HCT116 (cell line): ENCODE measurements around the gene ERBB4. TPM values are rescaled to one million over a fixed set of nuclear protein-coding genes. Genes with fewer than 3 reads are reported as not detected.

Experiments
- ATAC-seq: fragments of 200-7000 bp; cut with Tn5 transposase; 2 replicates; pipeline ENCODE4 v1.9.1; 2020; ENCODE audit warnings: mild to moderate bottlenecking, moderate library complexity
- BruUV-seq: library from RNA; stranded (reverse); fragments of 400-500 nt; replicated peaks from 2 replicates; lab custom pipeline; 2021; lab: Mats Ljungman, UMichigan
- CTCF ChIA-PET: fragments of 300-600 bp; sonication (Branson Sonifier 250); formaldehyde crosslinking; loops from one replicate; lab custom pipeline; 2021; ENCODE audit warnings: antibody characterized with exemption; lab: Charles Lee
- POLR2A ChIA-PET: fragments of 300-600, 350-600 bp; sonication (Branson Sonifier 250); formaldehyde crosslinking; loops from one replicate; lab custom pipeline; 2021; ENCODE audit warnings: antibody characterized with exemption; lab: Charles Lee
- RAD21 ChIA-PET, 2 experiments: fragments of 300-600 bp; sonication (Branson Sonifier 250); formaldehyde crosslinking; loops; one replicate each; lab custom pipeline; 2023; ENCODE audit warnings: low total read pairs in 2 of 2; ENCODE audit not compliant: uncharacterized antibody in 2 of 2, unreplicated experiment in 2 of 2, low non-redundant PET in 1 of 2; lab: Charles Lee
- DNase-seq: peaks from one replicate; pipeline ENCODE4 v3.0.0-alpha.2; 2010; ENCODE audit warnings: low read depth, low spot score
- H2AFZ ChIP-seq: fragments of 200-600 bp; shearing (Covaris generic), sonication (generic); 2 replicates; pipeline ENCODE4 v1.6.1; 2017; ENCODE audit warnings: low read depth, mixed run types, mixed read lengths, antibody characterized with exemption, low read length; ENCODE audit not compliant: poor library complexity, severe bottlenecking
- H3K27ac ChIP-seq: 2 replicates; pipeline ENCODE4 v1.5.1; 2012; ENCODE audit warnings: low read depth, low read length
- H3K27me3 ChIP-seq: fragments of 200-600 bp; sonication (generic); 2 replicates; pipeline ENCODE4 v1.6.1; 2016; ENCODE audit warnings: mixed run types, low read length, mixed read lengths; ENCODE audit not compliant: insufficient read depth
- H3K36me3 ChIP-seq, 2 experiments: fragments of 200-500 bp in 1 of 2; fragments of 200-600 bp in 1 of 2; sonication (Bioruptor generic) in 1 of 2; sonication (generic) in 1 of 2; 2 replicates each; pipeline versions ENCODE4 v1.5.1 to v1.6.1; 2014 to 2016; ENCODE audit warnings: low read length in 2 of 2, inconsistent platforms in 1 of 2, mixed read lengths in 1 of 2, mixed run types in 1 of 2; ENCODE audit not compliant: insufficient read depth in 2 of 2, control insufficient read depth in 1 of 2
- H3K4me1 ChIP-seq, 2 experiments: fragments of 200-600 bp in 1 of 2; sonication (generic) in 1 of 2; 2 replicates each; pipeline versions ENCODE4 v1.5.1 to v1.6.1; 2012 to 2017; ENCODE audit warnings: low read length in 2 of 2, inconsistent platforms in 1 of 2, mild to moderate bottlenecking in 1 of 2, mixed read lengths in 1 of 2, mixed run types in 1 of 2, moderate library complexity in 1 of 2; ENCODE audit not compliant: insufficient read depth in 2 of 2, control insufficient read depth in 1 of 2
- H3K4me2 ChIP-seq: fragments of 200-600 bp; sonication (generic); 2 replicates; pipeline ENCODE4 v1.6.1; 2017; ENCODE audit warnings: mixed run types, low read length, mixed read lengths
- H3K4me3 ChIP-seq, 2 experiments: fragments of 200-600 bp in 1 of 2; sonication (generic) in 1 of 2; replicated peaks in 1 of 2; 2 replicates each; pipeline ENCODE4 v1.5.1; 2011 to 2016; ENCODE audit warnings: low read length in 2 of 2, control low read depth in 1 of 2, low read depth in 1 of 2, mild to moderate bottlenecking in 1 of 2, mixed read lengths in 1 of 2, mixed run types in 1 of 2
- H3K79me2 ChIP-seq: fragments of 200-600 bp; sonication (generic); 2 replicates; pipeline ENCODE4 v1.6.1; 2017; ENCODE audit warnings: mild to moderate bottlenecking, mixed run types, low read length, moderate library complexity, mixed read lengths; ENCODE audit not compliant: insufficient read depth
- H3K9ac ChIP-seq: fragments of 200-600 bp; sonication (generic); 2 replicates; pipeline ENCODE4 v1.6.1; 2016; ENCODE audit warnings: low read length, mixed read lengths
- H3K9me2 ChIP-seq: fragments of 200-600 bp; sonication (generic), shearing (Covaris generic); 2 replicates; pipeline ENCODE4 v1.6.1; 2017; ENCODE audit warnings: mixed run types, mild to moderate bottlenecking, moderate library complexity; ENCODE audit not compliant: insufficient read depth
- H3K9me3 ChIP-seq, 2 experiments: fragments of 200-500 bp in 1 of 2; fragments of 200-600 bp in 1 of 2; sonication (Bioruptor generic) in 1 of 2; sonication (generic) in 1 of 2; 2 replicates each; pipeline ENCODE4 v1.6.1; 2014 to 2017; ENCODE audit warnings: low read length in 2 of 2, mixed read lengths in 2 of 2, inconsistent platforms in 1 of 2, low read depth in 1 of 2, mild to moderate bottlenecking in 1 of 2, mixed run types in 1 of 2, moderate library complexity in 1 of 2; ENCODE audit not compliant: control insufficient read depth in 1 of 2, insufficient read depth in 1 of 2
- H4K20me1 ChIP-seq: fragments of 200-600 bp; sonication (generic), shearing (Covaris generic); 2 replicates; pipeline ENCODE4 v1.6.1; 2017; ENCODE audit warnings: mixed run types, mild to moderate bottlenecking, moderate library complexity; ENCODE audit not compliant: insufficient read depth
- EZH2phosphoT487 ChIP-seq: fragments of 200-600 bp; IDR thresholded peaks from 2 replicates; pipeline ENCODE4 v1.6.1; 2018; ENCODE audit warnings: antibody characterized with exemption, borderline replicate concordance
- POLR2AphosphoS5 ChIP-seq: IDR thresholded peaks from 2 replicates; pipeline ENCODE4 v1.6.1; 2011; ENCODE audit warnings: mild to moderate bottlenecking, low read depth, low read length, moderate library complexity
- REST ChIP-seq: IDR thresholded peaks from 2 replicates; pipeline ENCODE4 v1.6.1; 2012; ENCODE audit warnings: low read depth
- intact Hi-C: fragments of 100-400 bp; cut with micrococcal nuclease; formaldehyde crosslinking; loops from 2 replicates; pipeline ENCODE4 v1.10.0; 2022
- total RNA-seq: library from RNA; stranded (reverse); gene quantifications from one replicate; pipeline ENCODE4 v1.2.1, GENCODE V29; 2021; ENCODE audit not compliant: unreplicated experiment
- TF ChIP-seq, protein P1 (sequence below), 3 experiments: fragments of 200-600 bp in 1 of 3; sonication (generic) in 1 of 3; IDR thresholded peaks in 2 of 3; conservative IDR thresholded peaks in 1 of 3; 2 replicates each; pipeline ENCODE4 v1.5.1; 2012 to 2017; ENCODE audit warnings: low read depth in 2 of 3, low read length in 2 of 3, antibody characterized with exemption in 1 of 3, borderline replicate concordance in 1 of 3, control low read depth in 1 of 3, mild to moderate bottlenecking in 1 of 3, mixed read lengths in 1 of 3, mixed run types in 1 of 3, moderate library complexity in 1 of 3; ENCODE audit not compliant: insufficient read depth in 1 of 3

The ERBB4 gene
- total RNA-seq, 1 experiment from 2014 or later: 0.10 TPM

DNA sequence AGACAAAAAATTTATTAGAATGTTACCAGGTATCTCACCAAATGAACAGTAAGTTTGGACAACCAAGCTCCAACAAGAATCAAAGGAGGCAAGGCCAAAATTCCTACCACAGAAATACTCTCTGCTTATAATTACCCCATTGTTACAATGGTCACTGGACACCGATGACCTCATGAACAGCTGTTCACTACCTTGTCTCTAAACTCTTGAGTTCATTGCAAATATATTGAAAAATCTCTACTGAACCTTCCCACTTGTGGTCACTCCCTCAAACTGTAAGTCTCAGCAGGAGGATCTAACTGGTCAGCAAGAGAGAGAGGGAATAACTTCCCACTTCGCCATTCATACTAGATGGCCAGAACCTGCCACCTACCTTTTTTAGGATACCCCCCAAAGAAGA lies 50.0 kb downstream of the ERBB4 start:
- Histone ChIP-seq H4K20me1 (no peaks in the 10 kb centered on the region), H3K4me1 (no peaks in the 10 kb centered on the region; a peak in 1 of 4 replicates), H3K36me3 (no peaks in the 10 kb centered on the region), H3K9me3 (no peaks in the 10 kb centered on the region), H3K4me3 (no peak overlapping the region), H3K79me2 (no peaks in the 10 kb centered on the region), H3K4me2 (no peak overlapping the region), H3K27me3 (no peaks in the 10 kb centered on the region), H3K9ac (no peak overlapping the region), H3K9me2 (no peaks in the 10 kb centered on the region), H2AFZ (no peak overlapping the region), H3K27ac (no peak overlapping the region)
- ATAC-seq: no peak
- TF ChIP-seq REST (no peak), POLR2AphosphoS5 (no peak), EZH2phosphoT487 (no peak)
- CTCF ChIA-PET: no interaction called here
- RAD21 ChIA-PET: no interaction called here
- no TSS peak for BruUV-seq
- DNase-seq: no peak
- intact Hi-C loops: no loop called here
- POLR2A ChIA-PET: no interaction called here

DNA sequence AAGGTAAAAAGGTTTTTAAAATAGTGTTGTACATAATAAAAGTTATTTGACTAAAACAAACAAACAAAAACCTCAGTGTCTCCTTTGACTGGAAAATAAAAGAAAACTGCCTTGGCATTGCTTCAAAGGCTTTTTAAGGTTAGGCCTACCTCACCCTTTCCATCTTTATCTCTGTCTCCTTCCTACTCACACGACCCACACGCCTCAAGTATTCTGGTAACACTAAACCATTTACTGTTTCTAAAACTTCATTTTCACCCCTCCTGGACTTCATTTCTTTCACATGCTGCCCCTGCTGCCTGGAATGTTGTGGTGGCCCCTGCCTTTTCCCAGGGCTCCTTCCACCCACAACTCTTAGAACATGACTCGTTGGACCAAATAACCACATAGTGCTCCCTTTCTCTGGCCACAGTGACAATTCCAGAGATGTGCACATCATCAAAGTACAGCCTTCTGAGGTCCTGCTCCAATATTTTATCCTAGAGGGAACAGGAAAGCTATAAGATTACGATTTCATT lies 54.0 kb downstream of the ERBB4 start:
- no peaks in the 10 kb centered on the region for H3K9me3 ChIP-seq
- no peaks in the 10 kb centered on the region for H3K36me3 ChIP-seq
- H3K9ac ChIP-seq: no peak overlapping the region
- no TSS peak for BruUV-seq
- no peak overlapping the region for H3K4me2 ChIP-seq
- no peaks in the 10 kb centered on the region for H4K20me1 ChIP-seq
- H3K4me3 ChIP-seq: no peak overlapping the region
- TF ChIP-seq, protein P1, sequence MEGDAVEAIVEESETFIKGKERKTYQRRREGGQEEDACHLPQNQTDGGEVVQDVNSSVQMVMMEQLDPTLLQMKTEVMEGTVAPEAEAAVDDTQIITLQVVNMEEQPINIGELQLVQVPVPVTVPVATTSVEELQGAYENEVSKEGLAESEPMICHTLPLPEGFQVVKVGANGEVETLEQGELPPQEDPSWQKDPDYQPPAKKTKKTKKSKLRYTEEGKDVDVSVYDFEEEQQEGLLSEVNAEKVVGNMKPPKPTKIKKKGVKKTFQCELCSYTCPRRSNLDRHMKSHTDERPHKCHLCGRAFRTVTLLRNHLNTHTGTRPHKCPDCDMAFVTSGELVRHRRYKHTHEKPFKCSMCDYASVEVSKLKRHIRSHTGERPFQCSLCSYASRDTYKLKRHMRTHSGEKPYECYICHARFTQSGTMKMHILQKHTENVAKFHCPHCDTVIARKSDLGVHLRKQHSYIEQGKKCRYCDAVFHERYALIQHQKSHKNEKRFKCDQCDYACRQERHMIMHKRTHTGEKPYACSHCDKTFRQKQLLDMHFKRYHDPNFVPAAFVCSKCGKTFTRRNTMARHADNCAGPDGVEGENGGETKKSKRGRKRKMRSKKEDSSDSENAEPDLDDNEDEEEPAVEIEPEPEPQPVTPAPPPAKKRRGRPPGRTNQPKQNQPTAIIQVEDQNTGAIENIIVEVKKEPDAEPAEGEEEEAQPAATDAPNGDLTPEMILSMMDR (IDR thresholded peaks at IDR 0.05 in 2 of 3, conservative IDR thresholded peaks at IDR 0.05 in 1 of 3; ENCODE audit: borderline replicate concordance in 1 of 3, insufficient read depth in 1 of 3, low read depth in 2 of 3, low read length in 2 of 3): 0 out of 6 replicates have a peak, but pooled peaks of 2 of the 3 experiments have one; percentile 11 to 16
- no peak for TF ChIP-seq POLR2AphosphoS5
- TF ChIP-seq, all 23 proteins: peak for 1
- DNase-seq: no peak
- ChIA-PET CTCF (no interaction called here), RAD21 (no interaction called here), POLR2A (no interaction called here)
- H3K4me1 ChIP-seq: no peaks in the 10 kb centered on the region; a peak in 1 of 4 replicates
- no peak overlapping the region for H2AFZ ChIP-seq
- no peaks in the 10 kb centered on the region for H3K27me3 ChIP-seq
- H3K27ac ChIP-seq: no peak overlapping the region
- intact Hi-C loops: no loop called here
- H3K9me2 ChIP-seq: no peaks in the 10 kb centered on the region
- H3K79me2 ChIP-seq: no peaks in the 10 kb centered on the region
- ATAC-seq: peak; percentile 55; the same call in 1 of the 2 replicates
